HG02642 (cell line): ENCODE measurements around the gene GDPD4.

Source experiments
- ATAC-seq: cut with Tn5 transposase; IDR thresholded peaks from one replicate; pipeline ENCODE4 v1.9.1; 2021; ENCODE audit warnings: mild to moderate bottlenecking; ENCODE audit not compliant: unreplicated experiment, poor library complexity

Gene GDPD4

DNA sequence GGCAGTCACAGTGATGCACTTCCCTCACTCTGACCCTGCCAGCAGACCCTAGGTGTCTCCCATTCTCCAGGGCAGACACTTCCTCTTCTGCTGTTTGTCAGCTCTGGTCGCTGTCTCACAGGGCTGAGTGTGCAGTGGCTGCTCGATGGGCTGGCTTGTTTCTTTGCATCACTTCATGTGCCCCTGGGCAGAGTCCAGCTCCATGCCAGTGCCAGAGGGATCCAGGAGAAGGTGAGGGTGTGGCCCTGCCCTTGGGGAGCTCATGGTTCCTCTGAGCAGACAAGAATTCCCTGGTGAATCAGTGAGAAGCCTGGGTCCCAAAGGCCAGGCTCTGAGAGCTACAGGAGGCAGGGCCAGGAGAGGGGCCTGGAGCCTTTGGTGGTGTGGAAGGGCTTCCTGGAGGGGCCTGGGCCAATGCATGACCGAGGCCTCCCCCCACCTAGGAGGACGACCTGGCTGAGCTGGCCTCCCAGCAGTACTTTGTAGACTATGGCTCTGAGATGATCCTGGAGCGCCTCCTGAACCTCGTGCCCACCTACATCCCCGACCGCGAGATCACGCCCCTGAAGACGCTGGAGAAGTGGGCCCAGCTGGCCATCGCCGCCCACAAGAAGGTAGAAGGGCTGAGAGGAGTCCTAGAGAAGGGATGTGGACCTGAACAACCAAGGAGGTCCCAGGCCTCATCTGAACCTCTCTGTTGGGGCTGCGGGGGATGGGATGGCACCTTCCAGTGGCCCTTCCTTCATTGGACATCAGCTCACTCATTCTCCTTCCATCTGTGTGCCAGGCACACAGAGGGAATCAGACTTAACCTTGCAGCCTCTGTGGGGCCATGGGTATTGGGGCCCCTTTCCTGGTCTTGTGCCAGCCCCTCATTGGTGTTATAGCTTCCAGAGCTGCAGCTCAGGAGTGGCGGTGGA, 107.3 kb downstream of the GDPD4 start:
- ATAC-seq: no peak

DNA sequence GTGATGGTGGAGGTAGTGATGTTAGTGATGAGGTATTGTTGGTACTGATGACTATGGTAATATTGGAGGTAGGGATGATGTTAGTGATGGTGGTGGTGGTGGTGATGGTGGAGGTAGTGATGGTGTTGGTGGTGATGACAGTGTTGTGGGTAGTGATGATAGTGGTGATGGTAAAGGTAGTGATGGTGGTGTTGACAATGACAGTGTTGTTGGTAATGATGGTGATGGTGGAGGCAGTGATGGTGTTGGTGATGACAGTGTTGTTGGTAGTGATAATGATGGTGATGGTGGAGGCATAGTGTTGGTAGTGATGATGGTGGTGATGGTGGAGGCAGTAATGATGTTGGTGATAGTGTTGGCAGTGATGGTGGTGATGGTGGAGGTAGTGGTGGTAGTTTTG, 108.3 kb downstream of the GDPD4 start:
- no peak for ATAC-seq

- no peak for ATAC-seq
Measured at GRCh38 chr11:77191823-77192495, 109.5 kb downstream of the GDPD4 start.

DNA sequence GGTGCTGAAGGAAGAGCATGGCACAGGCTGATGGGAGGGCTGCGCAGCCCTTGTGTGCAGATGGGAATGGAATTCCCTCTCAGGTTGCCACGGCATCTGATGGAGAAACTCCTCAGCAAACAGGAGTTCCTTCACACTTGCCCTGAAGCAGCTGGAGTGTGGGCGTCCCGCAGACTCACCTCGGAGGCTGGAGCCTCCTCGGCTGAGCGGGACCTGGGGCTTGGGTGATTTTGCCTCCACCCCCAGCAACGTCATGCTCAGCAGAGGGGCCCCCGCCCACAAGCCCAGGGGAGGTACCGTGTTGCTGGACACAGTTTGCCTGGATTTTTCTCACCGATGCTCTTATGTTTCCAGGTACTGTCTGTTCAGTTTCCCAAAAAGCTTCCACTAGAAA, 110.1 kb downstream of the GDPD4 start:
- no peak for ATAC-seq

DNA sequence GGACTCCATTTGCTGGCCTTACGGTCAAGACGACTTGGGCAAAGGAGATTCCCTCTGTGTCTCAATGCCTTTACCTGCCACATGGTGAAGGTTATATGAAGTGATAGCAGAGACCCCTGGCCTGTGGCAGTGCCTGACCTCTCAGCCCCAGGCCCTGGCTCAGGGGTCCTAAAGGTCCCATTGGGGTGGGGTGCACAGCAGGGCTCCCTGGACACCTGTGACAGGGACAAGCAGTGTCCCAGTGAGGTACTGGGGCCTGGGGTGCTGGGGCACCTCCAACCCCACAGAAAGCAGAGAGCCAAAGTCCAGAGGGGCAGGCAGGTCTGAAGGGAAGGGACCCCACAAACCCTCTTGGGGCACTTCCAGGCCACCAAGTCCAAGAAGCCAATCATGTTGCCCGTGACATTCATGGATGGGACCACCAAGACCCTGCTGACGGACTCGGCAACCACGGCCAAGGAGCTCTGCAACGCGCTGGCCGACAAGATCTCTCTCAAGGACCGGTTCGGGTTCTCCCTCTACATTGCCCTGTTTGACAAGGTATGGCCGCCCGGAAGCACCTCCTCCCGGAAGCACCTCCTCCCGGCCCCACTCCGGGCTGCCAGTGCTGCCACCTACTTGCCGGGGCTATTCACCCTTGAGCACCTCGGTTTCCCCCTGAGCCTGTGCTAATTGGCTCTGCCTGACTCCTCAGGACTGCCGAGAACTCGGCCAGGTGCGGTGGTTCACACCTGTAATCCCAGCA, 111.0 kb downstream of the GDPD4 start:
- no peak for ATAC-seq

- no peak for ATAC-seq
Measured at GRCh38 chr11:77189588-77190210, 111.8 kb downstream of the GDPD4 start.

GRCh38 chr11:77188633-77189491, 112.6 kb downstream of the GDPD4 start:
- no peak for ATAC-seq

- ATAC-seq: no peak
Measured at GRCh38 chr11:77187776-77188632, 113.5 kb downstream of the GDPD4 start.

DNA sequence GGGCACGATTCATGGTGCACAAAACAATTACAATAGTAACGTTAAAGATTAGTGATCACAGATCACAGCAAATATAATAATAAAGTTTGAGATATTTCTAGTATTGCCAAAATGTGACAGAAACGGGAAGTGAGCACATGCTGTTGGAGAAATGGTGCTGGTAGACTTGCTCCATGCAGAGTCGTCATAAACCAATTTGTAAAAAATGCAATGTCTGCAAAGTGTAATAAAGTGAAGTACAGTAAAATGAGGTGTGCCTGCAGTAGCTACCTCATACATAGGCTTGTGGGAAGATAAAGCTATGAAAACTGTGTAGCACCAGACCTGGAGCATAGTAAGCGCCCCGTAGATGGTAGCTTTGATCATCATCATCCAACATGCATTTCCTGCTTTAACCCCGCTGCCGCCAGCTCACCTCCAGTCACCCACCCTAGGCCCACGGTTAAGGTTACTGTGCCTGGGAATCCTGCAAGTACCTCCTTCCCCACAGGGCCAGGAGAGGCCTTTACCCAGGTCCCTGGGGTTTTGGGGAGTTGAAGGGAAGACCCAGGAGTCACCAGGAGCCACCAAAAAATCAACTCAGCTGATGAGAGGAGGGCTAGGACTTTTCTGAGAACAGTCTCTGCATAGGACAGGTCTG, 114.3 kb downstream of the GDPD4 start:
- ATAC-seq: no peak

GRCh38 chr11:77186302-77186701, 115.2 kb downstream of the GDPD4 start:
- ATAC-seq: no peak

GRCh38 chr11:77184136-77184860, 117.2 kb downstream of the GDPD4 start:
- no peak for ATAC-seq

- no peak for ATAC-seq
Measured at GRCh38 chr11:77183431-77183984, 118.0 kb downstream of the GDPD4 start.

- ATAC-seq: no peak
Measured at GRCh38 chr11:77182542-77183430, 118.7 kb downstream of the GDPD4 start.

- no peak for ATAC-seq
Measured at GRCh38 chr11:77181799-77182541, 119.5 kb downstream of the GDPD4 start.

- ATAC-seq: no peak
Measured at GRCh38 chr11:77181226-77181625, 120.3 kb downstream of the GDPD4 start.

DNA sequence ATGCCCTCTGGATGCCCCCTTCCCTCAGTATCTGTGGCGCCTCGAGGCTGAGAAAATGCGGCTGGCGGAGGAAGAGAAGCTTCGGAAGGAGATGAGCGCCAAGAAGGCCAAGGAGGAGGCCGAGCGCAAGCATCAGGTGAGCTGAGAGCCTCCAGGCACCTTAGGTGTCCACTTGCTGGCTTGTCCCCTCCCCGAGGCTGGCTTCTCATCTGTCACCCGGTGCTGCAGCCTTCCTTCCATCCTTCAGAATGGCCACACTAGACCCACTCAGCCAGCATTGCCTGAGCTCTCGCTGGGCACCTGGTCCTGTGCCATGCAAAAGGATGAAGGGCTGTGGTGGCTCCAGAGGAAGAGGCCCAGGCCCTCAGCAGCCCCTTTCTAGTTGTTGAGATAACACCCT, 121.1 kb downstream of the GDPD4 start:
- ATAC-seq: no peak
